Lower lobe of right lung (tissue), 2 donors: ENCODE results near the gene HTR2A. TPM values are rescaled to one million over a fixed set of nuclear protein-coding genes. Genes with fewer than 3 reads are reported as not detected.

Experiments used
- ATAC-seq, 2 donors: fragments of 200-7000 bp; cut with Tn5 transposase; one replicate each; pipeline ENCODE4 v1.9.1; 2020 to 2022; ENCODE audit warnings: mild to moderate bottlenecking in 2 of 2, moderate library complexity in 2 of 2
- DNase-seq: peaks from one replicate; pipeline ENCODE4 v3.0.0-alpha.2; 2020
- H3K27ac ChIP-seq: fragments of 200-600 bp; one replicate; pipeline ENCODE4 v1.8.0; 2022
- H3K27me3 ChIP-seq: fragments of 200-600 bp; one replicate; pipeline ENCODE4 v1.8.0; 2022; ENCODE audit warnings: low read depth
- H3K36me3 ChIP-seq: fragments of 200-600 bp; one replicate; pipeline ENCODE4 v1.8.0; 2022; ENCODE audit warnings: mild to moderate bottlenecking
- H3K4me1 ChIP-seq: fragments of 200-600 bp; one replicate; pipeline ENCODE4 v1.8.0; 2022
- H3K4me3 ChIP-seq: fragments of 200-600 bp; one replicate; pipeline ENCODE4 v1.8.0; 2022; ENCODE audit warnings: mild to moderate bottlenecking
- H3K9me3 ChIP-seq: fragments of 200-600 bp; one replicate; pipeline ENCODE4 v1.8.0; 2022
- intact Hi-C: fragments of 100-400 bp; cut with DNase I; formaldehyde crosslinking; loops from one replicate; pipeline ENCODE4 v1.11.0; 2022
- total RNA-seq: library from RNA; stranded (reverse); fragmentation: NEBNext Ultra II Directional; extraction: Animal tissue kit (Norgen Biotek cat#: 25700); gene quantifications from one replicate; pipeline ENCODE4 v1.2.1, GENCODE V29; 2021
- TF ChIP-seq, protein P1 (sequence below): fragments of 200-600 bp; IDR thresholded peaks from one replicate; pipeline ENCODE4 v1.8.0; 2022; ENCODE audit warnings: antibody characterized with exemption, mild to moderate bottlenecking
- donor health status: DM: no; HTN: yes; CAD: no; lungs with severe emphysema.

HTR2A gene
- total RNA-seq, 1 donor from 2014 or later, result 0.32 TPM

DNA sequence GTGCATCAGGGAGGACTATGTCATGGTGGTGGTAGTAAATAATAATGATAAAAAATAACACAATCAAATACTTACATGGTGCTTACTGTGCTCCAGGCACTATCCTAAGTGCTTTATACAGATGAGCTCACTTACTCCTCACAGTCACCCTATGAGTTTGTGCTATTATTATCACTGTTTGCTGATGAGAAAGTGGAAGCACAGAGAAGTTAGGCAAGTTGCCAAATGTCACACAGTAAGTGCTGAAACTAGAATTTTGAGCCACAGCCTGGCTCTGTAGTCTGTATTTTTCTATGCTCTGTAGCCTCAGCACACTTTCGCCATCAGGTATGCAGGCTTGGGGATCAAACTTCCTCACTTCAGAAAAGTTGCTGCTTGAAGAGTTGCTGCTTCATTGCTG, 46.6 kb downstream of the HTR2A start:
- TF ChIP-seq, protein P1, sequence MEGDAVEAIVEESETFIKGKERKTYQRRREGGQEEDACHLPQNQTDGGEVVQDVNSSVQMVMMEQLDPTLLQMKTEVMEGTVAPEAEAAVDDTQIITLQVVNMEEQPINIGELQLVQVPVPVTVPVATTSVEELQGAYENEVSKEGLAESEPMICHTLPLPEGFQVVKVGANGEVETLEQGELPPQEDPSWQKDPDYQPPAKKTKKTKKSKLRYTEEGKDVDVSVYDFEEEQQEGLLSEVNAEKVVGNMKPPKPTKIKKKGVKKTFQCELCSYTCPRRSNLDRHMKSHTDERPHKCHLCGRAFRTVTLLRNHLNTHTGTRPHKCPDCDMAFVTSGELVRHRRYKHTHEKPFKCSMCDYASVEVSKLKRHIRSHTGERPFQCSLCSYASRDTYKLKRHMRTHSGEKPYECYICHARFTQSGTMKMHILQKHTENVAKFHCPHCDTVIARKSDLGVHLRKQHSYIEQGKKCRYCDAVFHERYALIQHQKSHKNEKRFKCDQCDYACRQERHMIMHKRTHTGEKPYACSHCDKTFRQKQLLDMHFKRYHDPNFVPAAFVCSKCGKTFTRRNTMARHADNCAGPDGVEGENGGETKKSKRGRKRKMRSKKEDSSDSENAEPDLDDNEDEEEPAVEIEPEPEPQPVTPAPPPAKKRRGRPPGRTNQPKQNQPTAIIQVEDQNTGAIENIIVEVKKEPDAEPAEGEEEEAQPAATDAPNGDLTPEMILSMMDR, result no peak
- no peaks in the 10 kb centered on the region for H3K9me3 ChIP-seq
- H3K27ac ChIP-seq, result no peak overlapping the region
- no peaks in the 10 kb centered on the region for H3K36me3 ChIP-seq
- H3K4me3 ChIP-seq, result no peak overlapping the region
- DNase-seq, result no peak
- no peak for ATAC-seq
- no peaks in the 10 kb centered on the region for H3K27me3 ChIP-seq
- intact Hi-C loops, result no loop called here
- no peaks in the 10 kb centered on the region for H3K4me1 ChIP-seq

DNA sequence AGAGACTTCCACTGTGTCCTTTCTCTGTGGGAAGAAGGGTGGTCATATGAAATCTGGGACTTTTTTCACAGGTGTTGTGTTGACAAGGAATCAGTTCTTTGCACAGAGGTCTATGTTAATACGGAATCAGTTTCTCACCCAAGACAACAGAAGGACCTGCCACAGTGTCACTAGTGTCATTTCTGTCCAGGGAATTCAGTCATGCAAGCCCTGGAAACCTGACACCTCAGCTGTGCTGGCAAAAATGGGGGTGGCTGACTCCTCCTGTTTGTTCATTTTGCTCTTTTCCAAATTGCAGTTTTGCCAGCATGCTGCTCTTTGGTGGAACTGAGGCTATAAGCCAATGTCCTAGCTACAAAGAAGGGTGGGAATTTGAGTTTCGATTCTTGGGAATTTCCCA, 50.1 kb downstream of the HTR2A start:
- TF ChIP-seq, protein P1, result no peak
- DNase-seq (no peak), ATAC-seq (no peak)
- intact Hi-C loops, result no loop called here
- no peaks in the 10 kb centered on the region for H3K9me3 ChIP-seq
- H3K27me3 ChIP-seq, result no peaks in the 10 kb centered on the region
- no peak overlapping the region for H3K27ac ChIP-seq
- no peak overlapping the region for H3K4me3 ChIP-seq
- H3K4me1 ChIP-seq, result no peaks in the 10 kb centered on the region
- H3K36me3 ChIP-seq, result no peaks in the 10 kb centered on the region

DNA sequence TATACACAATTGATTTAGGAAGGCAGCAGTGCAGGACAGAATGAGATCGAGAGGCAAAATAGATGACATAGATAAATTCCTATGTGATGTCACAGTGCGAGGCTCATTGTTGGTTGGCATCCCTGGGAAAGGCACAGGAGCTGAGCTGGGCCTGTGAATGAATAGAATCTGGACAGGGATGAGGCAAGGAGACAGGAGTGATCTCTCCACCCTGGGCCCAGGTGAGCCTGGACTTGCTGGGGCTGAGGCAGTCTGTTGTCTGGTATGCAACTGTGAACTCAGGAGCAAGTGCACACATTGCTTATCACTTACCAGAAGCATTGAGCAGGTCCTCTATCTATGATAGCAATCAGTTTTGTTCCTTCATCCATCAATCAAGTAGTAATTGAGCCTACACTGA, 51.7 kb downstream of the HTR2A start:
- DNase-seq (no peak), ATAC-seq (no peak)
- Histone ChIP-seq H3K36me3 (no peaks in the 10 kb centered on the region), H3K4me3 (no peak overlapping the region), H3K4me1 (no peaks in the 10 kb centered on the region), H3K27ac (no peak overlapping the region), H3K9me3 (no peaks in the 10 kb centered on the region), H3K27me3 (no peaks in the 10 kb centered on the region)
- TF ChIP-seq, protein P1, result no peak
- intact Hi-C loops, result no loop called here

DNA sequence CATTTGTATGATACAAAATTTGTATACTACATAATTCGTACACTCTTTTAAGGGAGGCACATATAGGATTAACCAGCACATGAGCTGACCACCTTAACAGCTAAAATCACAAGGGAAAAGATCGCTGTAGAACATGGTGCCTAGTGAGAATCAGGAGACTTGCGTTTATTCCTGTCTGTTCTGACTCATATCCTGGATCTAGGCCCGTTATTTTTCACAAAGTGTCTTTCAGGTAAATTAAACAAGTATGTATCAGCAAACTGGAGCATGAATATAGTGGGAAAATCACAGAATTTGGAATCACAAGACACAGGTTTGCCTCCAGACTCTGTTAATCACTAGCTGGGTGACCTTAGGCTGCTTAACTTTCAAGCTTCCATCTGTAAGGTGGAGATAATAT, 52.4 kb downstream of the HTR2A start:
- Histone ChIP-seq H3K27me3 (no peaks in the 10 kb centered on the region), H3K36me3 (no peaks in the 10 kb centered on the region), H3K4me1 (no peaks in the 10 kb centered on the region), H3K4me3 (no peak overlapping the region), H3K9me3 (no peaks in the 10 kb centered on the region), H3K27ac (no peak overlapping the region)
- TF ChIP-seq, protein P1, result no peak
- no peak for DNase-seq
- ATAC-seq, result no peak
- intact Hi-C loops, result no loop called here

DNA sequence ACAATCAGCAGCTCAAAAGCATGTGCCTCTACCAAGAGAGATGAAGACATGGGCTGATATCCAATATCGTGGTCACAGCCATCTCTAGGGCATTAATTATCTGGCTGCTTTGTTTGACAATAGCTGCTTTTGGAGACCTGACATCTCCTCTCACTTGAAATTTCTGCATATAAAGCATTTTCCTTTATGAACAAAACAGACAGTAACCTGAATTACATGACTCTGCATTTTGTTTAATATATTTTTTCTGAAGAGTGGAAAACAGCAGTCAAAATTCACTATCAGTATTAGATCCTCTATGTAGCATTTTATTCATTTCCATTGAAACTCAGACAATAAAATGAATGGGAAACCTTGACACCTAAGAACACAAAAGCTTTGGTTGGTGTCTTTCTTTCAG, 57.5 kb downstream of the HTR2A start:
- intact Hi-C loops, result no loop called here

More for the DNA sequence above, 57.5 kb downstream of the HTR2A start:
- H3K4me3 ChIP-seq, result no peak overlapping the region
- no peak overlapping the region for H3K27ac ChIP-seq
- ATAC-seq (no peak), DNase-seq (no peak)
- no peaks in the 10 kb centered on the region for H3K4me1 ChIP-seq
- H3K36me3 ChIP-seq, result no peaks in the 10 kb centered on the region
- TF ChIP-seq, protein P1, result no peak
- H3K27me3 ChIP-seq, result no peaks in the 10 kb centered on the region
- H3K9me3 ChIP-seq, result no peaks in the 10 kb centered on the region
